ENCODE data around the gene KLC4.

DNA sequence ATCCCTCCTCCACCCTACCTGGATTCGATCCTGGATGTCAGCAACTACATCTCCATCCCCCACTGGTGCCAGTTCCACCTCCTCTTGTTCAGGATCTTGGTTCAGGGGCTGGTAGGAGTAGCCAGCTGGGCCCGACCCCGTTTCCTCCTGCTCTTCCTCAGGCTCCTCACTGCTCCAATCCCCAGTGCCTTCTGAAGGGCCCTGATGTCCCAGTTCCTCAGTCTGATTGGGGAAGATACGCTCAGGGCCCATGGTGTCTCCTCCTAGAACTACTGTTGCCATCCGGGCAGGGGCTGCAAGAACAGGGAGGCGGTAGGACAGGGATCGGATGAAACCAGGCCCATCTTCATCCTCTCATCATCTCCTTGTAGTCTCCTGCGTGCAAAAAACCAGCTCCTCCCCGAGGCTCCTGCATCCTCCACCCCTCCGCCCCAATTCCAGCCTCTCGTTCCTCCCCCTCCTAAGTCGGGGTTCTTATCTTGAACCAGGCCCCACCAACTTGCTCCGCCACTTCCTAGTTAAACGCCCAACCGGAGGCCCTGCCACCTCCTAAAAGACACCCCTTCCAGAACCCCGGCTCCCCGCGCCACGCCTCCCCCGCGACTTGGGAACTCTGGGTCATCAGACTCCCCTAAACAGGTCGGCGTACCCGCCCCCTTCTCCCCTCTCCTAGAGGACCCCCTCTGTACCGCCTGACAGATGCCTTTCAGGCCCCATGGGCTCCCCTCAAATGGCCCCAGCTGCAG lies 46.2 kb upstream of the KLC4 start:
- TF ChIP-seq, protein P1, sequence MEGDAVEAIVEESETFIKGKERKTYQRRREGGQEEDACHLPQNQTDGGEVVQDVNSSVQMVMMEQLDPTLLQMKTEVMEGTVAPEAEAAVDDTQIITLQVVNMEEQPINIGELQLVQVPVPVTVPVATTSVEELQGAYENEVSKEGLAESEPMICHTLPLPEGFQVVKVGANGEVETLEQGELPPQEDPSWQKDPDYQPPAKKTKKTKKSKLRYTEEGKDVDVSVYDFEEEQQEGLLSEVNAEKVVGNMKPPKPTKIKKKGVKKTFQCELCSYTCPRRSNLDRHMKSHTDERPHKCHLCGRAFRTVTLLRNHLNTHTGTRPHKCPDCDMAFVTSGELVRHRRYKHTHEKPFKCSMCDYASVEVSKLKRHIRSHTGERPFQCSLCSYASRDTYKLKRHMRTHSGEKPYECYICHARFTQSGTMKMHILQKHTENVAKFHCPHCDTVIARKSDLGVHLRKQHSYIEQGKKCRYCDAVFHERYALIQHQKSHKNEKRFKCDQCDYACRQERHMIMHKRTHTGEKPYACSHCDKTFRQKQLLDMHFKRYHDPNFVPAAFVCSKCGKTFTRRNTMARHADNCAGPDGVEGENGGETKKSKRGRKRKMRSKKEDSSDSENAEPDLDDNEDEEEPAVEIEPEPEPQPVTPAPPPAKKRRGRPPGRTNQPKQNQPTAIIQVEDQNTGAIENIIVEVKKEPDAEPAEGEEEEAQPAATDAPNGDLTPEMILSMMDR (IDR thresholded peaks at IDR 0.05) = no peak
- TF ChIP-seq ZFX (IDR thresholded peaks at IDR 0.05; ENCODE audit: borderline replicate concordance) = no peak

All from 22Rv1 (cell line).